ELR (cell line): Measurements from ENCODE around the gene SEC14L6.

Source experiments
- DNase-seq: peaks from one replicate; pipeline ENCODE4 v3.0.0-alpha.2; 2015; ENCODE audit warnings: low read depth

The SEC14L6 gene

GRCh38 chr22:30535182-30535581 is 11.4 kb downstream of the SEC14L6 start:
- no peak for DNase-seq

DNA sequence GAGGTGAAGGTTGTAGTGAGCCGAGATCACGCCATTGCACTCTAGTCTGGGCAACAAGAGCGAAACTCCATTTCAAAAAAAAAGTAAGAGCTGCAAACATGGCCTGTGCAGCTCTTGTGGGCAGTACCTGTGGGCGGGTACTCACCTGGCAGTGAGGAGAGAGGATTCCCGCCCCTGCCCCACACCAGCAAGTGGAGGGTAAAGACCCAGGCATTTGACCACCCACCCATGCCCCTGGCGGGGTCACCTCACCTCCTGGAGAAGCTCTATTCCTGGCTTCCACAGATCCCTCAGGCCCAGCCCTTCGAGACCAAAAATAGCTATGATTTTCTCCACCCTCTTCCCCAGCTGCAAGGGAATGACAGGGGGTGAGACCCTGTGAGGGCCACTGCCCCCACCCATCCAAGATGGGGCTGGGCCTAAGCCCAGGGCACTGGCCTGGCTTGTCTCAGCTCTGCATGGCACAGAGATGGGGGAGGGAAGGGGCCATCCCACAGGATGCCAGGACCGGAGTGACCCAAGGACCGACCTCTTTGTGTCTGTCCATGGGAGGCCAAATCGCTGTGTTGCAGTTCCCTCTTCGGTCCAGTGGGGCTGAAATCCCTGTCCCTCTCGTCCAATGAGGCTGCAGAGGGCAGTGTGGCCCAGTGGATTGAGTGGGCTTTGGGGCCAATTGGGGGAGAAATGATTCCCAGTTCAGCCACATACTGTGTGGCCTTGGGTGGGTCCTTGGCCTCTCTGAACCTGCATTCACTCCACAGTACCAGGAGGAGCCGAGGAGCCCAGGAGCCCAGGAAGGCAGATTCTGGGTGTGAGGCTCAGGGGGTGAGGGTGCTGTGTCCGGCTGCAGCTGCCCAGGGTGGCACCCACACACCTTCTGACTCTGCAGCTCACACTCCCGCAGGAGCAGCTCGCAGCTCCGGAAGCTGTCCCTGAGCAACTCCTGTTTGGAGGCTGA is 14.6 kb downstream of the SEC14L6 start:
- DNase-seq, result no peak

GRCh38 chr22:30526656-30527055 is 19.9 kb downstream of the SEC14L6 start:
- no peak for DNase-seq

DNA sequence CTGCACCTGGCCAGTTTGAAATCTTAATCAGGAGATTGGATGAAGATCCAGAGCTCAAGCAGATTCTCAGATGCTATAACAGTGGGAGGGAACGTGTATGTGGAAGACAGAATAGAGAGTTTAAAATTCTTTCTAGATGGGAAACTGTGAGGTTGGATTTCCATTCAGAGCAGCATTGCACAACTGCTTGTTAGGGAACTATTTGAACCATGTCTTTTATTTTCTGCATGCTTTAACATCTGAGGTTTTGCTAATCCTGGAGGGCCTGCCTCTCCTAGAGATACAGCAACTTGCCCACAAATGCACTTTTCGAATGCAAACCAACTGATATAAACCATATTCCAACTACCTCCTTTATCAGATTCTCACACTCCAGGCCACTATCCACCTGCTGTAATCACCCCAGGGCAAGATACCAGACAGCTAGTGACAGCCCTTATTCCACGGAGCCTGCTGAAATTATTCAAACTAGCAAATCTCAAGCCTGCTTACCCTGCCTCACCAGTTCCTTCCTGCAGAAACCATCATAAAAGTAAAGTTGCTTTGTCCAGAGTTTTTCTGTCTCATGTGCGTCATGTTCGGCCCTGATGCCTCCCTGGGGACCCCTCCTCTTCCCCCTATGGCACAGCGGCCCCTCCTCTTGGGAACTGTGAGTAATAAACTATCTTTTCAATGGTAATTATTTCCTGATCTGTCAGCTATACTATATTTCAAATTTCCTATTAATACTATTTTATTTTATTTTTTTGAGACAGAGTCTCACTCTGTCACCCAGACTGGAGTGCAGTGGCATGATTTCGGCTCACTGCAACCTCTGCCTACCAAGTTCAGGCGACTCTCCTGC is 22.7 kb downstream of the SEC14L6 start:
- DNase-seq, result no peak

GRCh38 chr22:30521368-30522156 is 25.0 kb downstream of the SEC14L6 start:
- DNase-seq, result no peak

GRCh38 chr22:30519842-30520425 is 26.6 kb downstream of the SEC14L6 start:
- no peak for DNase-seq

GRCh38 chr22:30516731-30517130 is 29.8 kb downstream of the SEC14L6 start:
- DNase-seq, result no peak

GRCh38 chr22:30516273-30516672 is 30.3 kb downstream of the SEC14L6 start:
- DNase-seq, result no peak

GRCh38 chr22:30514252-30514651 is 32.3 kb downstream of the SEC14L6 start:
- no peak for DNase-seq

DNA sequence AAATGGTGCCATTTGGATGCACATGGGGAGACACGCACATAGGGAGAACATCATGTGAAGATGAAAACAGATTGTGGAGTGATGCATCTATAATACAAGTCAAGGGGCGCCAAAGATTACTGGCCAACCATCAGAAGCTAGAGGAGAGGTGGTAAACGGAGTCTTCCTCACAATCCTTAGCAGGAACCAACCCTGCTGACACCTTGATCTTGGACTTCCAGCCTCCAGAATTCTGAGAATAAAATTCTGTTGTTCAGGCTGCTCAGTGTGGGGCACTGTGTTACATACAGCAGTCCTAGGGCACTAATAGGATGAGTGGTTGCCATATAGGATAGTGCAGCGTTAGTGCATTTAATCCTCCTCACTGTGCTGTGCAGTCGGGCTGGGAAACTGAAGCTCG is 33.1 kb downstream of the SEC14L6 start:
- no peak for DNase-seq

- no peak for DNase-seq
Measured at GRCh38 chr22:30511911-30512310, 34.6 kb downstream of the SEC14L6 start.

DNA sequence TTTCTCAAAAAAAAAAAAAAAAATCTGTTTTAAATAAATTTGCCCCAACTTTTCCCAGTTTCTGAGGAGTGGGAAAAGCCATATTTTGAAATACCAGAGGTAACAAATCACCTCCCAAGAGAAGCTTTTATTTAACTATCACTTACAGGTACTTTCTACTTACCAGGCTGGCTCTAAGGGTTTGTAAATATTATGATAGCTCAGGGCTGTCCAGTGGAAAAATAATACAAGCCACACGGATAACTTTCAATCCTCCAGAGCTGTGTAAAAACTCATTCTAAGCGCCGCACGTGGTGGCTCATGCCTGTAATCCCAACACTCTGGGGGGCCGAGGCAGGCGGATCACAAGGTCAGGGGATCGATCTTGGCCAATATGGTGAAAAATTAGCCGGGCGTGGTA is 35.4 kb downstream of the SEC14L6 start:
- no peak for DNase-seq

DNA sequence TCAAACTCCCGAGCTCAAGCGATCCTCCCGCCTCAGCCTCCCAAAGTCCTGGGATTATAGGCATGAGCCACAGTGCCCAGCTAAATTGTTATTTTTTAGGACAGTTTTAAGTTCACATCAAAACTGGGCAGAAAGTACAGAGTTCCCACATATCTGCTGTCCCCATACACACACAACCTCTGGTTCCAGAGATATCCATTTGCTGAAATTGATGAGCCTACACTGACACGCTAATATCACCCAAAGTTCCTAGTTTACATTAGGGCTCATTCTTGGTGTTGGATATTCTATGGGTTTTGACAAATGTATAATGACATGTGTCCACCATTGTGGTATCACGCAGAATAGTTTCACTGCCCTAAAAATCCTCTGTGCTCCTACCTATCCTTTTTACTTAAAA is 38.3 kb downstream of the SEC14L6 start:
- DNase-seq, result no peak

DNA sequence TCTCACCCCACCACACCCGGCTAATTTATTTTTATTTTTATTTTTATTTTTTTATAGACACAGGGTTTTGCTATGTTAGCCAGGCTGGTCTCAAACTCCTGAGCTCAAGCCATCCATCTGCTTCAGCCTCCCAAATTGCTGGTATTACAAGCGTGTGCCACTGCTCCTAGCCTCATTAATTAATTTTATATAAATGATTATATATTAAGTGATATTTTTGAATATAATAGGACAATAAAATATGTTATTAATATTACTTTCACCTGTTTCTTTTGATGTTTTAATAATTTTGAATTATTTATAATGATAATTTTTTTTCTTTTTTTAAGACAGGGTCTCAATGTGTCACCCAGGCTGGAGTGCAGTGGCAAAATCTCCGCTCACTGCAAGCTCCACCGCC is 38.9 kb downstream of the SEC14L6 start:
- DNase-seq, result no peak

GRCh38 chr22:30506507-30506968 is 40.0 kb downstream of the SEC14L6 start:
- DNase-seq, result no peak

GRCh38 chr22:30503551-30503950 is 43.0 kb downstream of the SEC14L6 start:
- no peak for DNase-seq

DNA sequence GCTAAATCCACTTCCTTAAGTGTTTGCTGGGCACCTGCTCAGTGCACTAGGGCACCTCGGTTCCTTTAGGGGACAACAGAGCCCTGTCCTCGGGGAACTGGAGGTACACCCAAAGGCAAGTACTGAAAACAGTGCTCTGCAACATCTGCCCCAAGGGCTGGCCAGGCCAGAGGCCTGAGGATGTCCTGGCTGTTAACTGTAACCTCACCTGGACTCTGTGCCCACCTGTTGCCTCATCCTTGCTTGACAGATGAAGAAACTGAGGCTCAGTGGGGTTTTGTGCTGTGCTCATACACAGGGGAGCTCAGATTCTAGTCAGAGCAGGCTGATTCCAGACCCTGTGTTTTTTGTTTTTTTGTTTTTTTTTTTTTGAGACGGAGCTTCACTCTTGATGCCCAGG is 43.6 kb downstream of the SEC14L6 start:
- DNase-seq, result no peak

DNA sequence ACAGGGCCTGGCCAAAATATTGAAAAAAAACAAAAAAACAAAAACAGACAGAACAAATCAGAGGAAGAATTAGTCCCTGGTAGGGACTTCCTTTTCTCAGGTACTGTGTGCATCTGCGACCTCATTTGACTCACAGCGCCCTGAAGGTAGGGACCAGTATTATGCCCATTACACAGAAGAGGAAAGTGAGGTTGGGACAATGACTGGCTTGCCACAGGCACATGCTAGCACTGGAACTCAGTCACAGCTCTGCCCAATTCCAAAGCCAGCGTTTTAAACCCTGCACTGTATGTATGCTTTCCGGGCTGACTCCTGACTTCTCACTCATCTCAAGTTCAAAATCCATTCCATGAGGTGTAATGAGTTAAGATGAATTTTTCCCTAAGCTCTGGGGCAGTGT is 44.4 kb downstream of the SEC14L6 start:
- no peak for DNase-seq

DNA sequence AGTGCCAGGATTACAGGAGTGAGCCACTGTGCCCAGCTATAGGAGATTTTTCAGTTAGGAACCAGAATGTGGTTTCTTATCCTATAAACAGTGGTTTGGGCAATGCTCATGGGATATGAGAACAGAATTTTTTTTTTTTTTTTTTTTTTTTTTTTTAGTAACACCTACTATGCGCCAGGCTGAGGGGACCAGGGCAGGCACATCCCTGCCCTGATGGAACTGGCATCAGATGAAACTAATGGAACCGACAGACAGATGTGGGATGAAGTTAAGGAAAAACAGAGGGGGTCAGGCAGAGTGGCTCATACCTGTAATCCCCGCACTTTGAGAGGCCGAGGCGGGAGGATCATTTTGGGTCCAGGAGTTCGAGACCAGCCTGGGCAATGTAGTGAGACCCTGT is 45.9 kb downstream of the SEC14L6 start:
- no peak for DNase-seq

GRCh38 chr22:30497466-30498150 is 48.9 kb downstream of the SEC14L6 start:
- DNase-seq, result no peak
